HuH-7.5 (cell line): Measurements from ENCODE around the gene WDR70.
A peak's percentile ranks its signal among the peaks of the same experiment; 100 is the strongest.
"Not testable (repeated sequence)": the region's sequence is repeated elsewhere in the genome, so short reads cannot be mapped to it uniquely, and the experiment has no call there.

Experiments used
- DNase-seq: peaks from one replicate; pipeline ENCODE4 v3.0.0; 2011; ENCODE audit warnings: low spot score

WDR70 gene

DNA sequence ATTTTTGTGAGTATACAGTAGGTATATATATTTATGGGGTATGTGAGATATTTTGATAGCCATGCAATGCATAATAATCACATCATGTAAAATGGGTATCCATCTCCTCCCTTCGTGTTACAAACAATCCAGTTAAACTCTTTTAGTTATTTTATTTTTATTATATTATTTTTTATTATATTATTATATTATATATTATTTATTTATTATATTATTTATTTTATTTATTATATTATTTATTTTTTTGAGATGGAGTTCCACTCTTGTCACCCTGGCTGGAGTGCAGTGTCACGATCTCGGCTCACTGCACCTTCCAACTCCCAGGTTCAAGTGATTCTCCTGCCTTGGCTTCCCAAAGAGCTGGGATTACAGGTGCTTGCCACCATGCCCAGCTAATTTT is 138.6 kb downstream of the WDR70 start:
- DNase-seq = no peak

DNA sequence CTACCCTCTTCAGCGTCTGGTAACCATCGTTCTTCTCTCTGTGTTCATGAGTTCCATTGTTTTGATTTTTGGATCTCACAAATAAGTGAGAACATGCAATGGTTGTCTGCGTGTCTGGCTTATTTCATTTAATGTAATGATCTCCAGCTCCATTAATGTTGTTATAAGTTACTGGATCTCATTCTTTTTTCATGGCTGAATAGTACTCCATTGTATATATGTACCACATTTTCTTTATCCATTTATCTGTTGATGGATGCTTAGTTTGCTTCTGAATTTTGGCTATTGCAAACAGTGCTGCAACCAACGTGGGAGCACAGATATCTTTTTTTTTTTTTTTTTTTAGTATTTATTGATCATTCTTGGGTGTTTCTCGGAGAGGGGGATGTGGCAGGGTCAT is 139.2 kb downstream of the WDR70 start:
- DNase-seq = not testable (repeated sequence)

DNA sequence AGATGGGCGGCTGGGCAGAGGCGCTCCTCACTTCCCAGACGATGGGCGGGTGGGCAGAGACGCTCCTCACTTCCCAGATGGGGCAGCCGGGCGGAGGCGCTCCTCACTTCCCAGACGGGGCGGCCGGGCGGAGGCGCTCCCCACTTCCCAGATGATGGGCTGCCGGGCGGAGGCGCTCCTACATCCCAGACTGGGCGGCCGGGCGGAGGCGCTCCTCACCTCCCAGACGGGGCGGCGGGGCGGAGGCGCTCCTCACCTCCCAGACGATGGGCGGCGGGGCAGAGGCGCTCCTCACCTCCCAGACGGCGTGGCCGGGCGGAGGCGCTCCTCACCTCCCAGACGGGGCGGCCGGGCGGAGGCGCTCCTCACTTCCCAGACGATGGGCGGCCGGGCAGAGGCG is 140.2 kb downstream of the WDR70 start:
- DNase-seq = no peak

DNA sequence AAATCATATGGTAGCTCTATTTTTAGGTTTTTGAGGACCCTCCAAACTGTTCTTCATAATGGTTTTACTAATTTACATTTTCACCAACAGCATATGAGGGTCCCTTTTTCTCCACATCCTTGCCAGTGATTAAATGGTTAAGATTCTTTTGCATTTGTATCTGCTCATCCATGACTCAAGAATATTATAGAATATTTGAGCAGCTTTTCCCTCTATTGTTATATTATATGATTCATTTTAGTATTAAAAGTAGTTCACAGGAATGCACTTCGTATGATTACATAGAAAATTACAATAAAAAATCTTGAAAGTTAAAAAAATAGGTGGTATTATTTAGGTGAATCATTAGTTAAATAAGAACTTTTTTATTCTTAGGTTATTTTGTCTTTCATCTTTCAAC is 140.7 kb downstream of the WDR70 start:
- DNase-seq = no peak

DNA sequence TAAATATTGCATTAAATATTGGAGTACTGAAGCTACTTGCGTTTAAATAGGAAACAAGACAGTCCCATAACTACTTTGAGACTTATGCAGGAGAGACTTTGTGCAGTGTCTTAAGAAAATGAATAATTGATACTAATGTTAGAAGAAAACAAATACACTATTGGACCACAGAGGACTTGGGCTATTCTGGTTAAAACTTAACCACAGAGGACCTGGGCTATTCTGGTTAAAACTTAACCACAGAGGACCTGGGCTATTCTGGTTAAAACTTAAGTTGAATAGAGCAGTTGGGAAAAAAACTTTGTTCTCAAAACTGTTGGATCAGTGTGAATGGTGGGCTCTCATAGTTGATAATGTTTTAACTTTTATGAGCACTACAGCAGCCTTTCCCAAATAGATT is 141.7 kb downstream of the WDR70 start:
- no peak for DNase-seq

DNA sequence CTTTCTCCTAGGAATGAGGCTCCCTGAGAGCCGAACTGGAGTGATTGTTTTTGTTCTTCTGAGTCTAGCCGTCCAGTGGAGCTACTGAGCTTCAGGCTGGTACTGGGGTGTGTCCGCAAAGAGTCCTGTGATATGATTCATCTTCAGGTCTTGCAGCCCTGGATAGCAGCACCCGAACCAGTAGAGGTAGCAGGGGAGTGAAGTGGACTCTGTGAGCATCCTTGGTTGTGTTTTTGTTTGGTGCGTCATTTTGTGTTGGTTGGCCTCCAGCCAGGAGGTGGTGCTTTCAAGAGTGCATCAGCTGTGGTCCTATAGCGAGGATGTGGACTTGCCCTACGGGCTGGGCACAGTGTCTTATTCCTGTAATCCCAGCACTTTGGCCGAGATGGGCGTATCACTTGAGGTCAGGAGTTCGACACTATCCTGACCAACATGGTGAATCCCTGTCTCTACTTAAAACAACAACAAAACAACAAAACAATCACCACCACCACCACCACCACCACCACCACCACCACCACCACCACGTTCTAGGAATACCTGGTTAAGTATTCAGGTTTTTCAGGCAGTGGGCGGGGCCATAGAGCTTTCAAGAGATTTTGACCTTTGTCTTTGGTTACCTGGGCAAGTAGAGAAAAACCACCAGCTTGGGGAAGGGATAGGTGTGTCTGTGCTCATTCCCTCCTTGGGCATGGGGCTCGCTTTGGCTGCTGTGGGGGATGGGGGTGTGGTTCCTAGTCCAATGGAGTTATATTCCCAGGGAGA is 154.0 kb downstream of the WDR70 start:
- DNase-seq = no peak

DNA sequence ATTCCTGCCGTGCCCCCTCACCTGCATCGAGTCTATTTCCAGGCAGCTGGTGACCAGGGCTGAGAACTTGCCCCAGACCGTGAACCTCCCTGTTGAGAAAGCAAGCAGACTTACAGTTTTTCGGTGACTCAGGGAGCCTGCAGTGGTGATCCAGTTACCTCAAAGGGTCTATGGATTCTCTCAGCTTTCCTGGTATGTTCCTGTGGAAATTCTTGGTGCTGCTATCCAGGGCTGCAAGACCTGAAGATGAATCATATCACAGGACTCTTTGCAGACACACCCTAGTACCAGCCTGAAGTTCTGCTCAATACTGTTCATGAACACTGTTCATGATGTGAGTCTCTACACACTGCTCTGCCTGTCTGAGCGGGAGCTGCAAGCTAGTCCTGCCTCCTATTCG is 154.7 kb downstream of the WDR70 start:
- no peak for DNase-seq

DNA sequence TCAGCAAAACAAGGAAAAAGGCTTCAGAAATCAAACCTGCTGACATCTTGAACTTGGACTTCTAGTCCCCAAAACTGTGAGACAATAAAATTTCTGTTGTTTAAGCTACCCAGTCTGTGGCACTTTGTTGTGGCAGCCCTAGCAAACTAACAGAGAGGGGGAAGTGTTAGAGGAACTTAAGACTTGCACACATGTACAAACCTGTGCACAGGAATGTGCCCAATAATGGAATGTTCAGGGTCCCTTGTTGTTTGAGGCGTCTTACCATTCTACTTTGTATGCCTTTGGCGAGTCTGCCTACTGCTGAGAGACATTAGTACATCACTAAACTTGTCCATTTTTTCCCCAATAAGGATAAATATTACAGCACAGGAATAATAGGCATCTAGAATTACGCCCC is 160.3 kb downstream of the WDR70 start:
- no peak for DNase-seq

DNA sequence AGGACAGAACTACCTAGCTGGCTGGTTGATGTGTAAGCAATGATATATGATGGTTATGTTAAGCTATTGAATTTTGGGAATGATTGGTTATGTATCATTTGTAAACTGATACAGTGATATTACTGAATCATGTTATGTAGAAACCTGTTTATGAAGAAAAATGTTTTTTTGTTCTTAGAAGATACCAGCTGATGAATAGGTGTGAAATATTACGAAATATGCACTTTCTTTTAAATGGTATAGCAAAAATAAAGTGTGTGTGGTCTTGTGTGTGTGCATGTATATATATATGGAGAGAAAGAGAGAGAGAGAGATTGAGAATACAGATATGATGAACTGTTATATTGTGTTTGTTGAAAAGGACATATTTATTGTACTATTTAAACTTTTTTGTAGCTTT is 164.1 kb downstream of the WDR70 start:
- no peak for DNase-seq

DNA sequence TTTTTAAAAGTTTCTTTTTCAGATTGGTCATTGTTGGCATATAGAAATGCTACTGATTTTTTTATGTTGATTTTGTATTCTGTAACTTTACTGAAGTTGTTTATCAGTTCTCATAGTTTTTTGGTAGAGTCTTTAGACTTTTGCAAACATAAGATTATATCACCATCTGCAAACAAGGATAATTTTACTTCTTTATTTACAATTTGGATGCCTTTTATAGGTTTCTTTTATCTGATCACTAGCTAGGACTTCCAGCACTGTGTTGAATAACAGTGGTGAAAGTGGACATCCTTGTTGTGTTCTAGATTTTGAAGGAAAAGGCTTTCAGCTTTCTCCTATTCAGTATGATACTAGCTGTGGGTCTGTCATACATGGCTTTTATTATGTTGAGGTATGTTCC is 170.3 kb downstream of the WDR70 start:
- no peak for DNase-seq

DNA sequence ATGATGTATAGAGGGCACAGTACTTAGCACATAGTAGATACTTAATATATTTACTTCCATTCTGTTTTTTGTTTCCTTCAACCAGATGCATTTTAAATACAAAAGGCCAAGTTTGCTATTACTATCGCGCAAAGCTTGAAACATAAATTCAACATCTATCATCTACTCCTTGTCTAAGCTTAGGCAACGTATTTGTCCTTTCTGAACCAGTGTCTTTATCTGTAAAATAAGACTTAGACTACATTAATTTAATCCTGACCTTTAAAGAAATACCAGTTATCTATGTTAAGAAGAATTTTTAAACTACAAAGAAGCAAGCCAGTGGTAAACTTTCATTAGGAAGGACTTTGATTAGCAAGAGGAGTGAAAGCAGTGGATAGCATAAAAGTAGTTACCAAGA is 173.0 kb downstream of the WDR70 start:
- DNase-seq = no peak

DNA sequence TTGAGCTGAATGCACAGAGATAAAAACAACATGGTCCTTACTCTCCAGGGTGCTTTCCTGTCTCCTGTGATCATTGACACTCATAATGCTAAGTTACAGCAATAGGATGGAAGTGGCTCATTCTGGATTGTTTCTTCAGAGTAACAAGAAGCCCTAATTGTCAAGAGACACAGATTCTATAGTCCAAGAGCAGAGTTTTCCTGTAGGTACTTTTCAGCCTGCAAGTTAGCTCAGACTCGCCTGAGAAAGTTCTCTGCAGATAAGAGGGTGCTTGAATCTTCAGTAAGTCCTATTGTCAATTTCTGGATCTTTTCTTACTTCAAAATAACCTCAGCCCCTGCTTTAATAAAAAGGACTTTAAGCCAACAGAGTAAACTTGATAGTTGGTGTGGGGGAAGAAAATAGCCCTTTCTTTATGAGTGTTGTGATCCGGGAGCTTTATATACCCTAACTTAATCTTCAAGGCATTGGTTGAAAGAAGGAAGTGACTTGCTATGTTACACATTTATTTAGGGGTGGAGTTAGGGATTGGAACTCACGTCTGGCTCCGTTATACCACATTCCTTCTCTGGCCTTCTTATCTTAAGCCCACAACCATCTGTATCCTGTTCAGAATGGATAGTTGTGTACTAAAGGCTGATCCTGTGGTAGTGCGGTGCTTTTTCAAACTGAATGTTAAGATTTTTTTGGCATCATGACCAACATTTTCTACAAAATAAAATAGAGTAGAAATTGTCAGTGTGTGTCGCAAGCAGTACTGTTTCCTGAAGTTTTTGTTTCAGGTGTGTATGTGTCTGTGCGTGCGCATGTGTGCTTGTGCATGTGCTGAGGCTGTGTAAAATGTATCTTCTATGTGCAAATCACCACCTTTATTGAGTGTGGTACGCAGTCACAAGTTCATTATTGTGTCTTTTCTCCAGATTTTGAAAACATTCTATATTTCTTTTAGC is 173.9 kb downstream of the WDR70 start:
- DNase-seq = peak; percentile 16

DNA sequence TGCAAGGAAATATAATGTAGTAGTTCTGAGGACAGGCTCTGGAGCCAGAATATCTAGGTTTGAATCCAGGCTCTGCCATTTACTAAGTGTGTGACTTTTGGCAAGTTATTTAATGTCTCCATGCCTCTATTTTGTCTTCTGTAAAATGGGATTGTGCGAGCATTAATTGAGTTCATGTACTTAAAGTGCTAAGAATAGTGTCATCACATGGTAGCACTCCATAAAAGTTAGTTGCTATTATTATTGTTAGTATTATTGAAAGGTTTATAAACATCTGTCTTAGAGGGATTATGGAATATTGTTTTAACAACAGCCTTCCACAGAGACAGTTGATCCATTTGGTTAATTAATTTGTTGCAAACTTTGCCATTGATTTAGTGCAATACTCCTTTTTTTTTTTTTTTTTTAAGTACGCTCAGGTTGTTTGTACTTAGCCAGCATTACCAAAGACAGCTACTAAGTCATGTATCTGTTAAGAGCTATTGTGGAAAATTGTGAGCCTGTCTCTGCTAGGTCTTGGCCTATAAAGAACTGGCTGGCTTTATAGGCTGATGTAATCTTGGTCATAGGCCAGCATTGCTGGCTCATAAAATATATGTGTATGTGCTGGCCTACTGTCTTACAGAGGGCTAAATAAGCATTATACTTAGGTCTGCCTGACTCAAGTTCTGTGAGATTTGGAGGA is 174.7 kb downstream of the WDR70 start:
- DNase-seq = no peak

DNA sequence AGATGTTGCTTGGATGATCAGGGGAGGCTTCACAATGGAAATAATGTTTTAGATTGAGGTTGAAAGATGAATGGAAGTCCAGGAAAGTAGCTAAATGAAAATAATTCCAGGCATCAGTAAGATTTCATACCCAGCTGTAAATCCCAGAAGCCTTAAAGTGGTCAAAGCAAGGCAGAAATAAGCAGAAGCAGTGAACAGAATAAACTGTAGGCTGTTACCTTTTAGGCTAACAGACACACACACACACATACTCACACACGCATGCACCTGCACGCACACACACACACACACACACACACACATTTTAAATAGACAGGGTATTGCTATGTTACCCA is 175.3 kb downstream of the WDR70 start:
- no peak for DNase-seq

DNA sequence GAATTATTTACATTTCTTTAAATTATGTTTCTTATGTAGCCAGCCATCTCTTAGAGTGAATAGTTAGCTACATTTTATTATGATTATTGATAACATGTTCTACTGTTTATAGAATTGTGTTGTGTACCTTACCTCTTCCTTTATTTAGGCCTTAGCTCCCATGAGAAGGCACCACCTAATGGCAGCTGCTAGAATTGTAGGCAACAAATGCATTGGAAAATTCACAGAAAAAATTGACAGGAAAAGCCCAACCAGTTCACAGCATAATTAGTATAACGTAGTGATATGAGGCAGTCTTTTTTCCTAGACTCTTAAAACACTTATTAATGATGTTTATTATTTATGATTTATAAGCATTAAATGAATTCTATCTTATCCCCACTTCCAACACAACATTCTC is 175.8 kb downstream of the WDR70 start:
- DNase-seq = peak; percentile 19

DNA sequence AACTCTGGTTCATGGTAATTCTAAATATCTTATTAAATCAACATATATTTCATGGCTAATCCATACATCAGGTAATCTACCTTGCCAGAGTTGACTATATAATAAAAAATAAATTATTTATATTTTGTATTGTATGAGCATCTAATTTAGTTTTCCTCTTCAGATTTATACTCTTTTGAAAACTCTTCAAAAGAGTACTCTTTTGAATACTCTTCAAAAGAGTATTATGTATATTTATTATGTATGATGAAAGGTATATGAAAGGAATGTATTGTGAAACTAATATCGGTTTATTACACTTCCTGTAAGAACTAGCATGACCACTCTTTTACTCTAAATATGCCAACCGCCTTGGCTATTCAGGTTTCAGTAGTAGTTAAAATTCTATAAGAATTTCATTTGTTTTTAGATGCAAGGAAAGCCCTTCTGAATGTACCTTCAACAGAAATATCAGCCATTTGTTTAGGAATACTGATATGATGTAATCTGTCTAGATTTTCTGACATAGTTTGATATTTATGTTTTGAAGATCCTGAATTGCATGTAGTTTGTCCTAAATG is 178.7 kb downstream of the WDR70 start:
- no peak for DNase-seq

DNA sequence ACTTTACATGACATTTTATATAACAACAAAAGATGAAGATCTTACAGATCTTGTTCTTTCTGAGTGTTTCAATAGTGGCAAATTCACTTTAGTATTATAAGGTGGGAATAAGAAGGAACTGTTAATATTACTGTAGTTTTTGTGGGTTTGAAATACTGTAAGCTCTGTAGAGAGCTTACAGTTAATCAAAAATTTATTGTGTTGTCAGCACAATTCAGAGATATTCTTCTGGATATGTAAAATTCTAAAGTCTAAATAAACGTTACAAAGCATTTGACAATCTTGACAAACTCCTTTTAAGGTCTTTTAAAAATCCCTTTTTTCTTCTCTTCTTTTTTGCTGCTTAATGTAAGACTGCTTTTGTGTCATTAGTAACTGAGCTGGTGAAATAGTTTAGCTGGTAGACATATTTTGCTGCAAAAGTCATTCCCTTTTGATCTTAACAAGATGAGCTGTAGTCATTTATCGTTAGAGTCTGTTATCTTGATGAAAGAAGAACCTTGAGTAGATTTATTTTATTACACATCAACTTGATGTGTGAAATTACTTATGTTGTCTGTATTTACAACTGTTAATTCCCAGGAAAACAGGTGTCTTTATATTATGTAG is 186.0 kb downstream of the WDR70 start:
- no peak for DNase-seq

DNA sequence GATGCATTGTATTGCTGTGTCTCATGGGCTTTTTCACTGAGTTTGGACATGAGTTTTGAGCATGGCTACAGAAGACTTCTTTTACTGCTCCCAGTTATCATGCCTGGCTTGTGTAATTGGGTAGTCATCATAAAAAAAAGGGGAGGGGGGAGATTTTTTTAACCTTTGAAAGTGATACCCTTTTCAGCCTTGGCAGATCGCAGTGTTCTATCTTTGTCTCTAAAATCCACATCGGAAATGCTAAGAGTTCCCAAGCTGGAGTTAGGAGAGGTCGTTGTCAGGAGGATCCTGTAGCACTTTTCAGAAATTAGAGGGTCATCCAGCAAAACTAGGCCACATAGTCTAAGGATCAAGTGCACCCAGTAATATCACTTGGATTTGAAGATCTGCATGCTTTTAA is 188.4 kb downstream of the WDR70 start:
- no peak for DNase-seq

DNA sequence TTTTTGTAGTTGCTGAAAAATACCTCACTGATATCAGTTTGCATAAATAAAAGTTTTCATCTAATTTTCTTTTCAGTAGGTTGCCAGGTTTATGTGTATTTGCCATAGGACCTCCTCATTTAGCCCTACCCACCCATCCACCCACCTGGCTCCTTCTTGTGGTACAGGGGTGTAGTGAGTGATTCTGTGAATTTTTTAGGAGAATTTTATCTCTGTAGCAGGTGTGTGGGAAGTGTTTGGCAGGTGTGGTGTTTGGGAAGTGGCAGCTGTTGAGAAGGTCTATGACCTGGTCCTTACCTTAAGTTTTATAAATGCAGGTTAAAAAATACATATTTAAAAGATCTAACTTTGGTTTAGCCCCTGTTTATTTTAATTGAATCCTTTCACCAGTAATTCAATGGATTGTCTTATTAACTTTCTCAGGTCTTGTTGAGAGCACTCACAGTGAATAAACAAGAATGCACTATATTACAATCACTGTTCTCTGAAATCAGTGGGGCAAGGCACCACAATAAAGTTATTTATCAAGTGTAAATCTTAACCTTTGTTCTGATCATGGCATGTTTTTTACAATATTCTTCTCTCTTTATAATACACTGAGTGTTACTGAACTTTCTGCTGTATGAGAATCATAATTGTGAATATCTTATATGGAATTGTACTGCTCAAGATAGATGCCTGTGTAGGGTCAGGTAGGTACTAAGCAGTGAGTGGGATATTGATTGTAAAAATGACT is 189.1 kb downstream of the WDR70 start:
- no peak for DNase-seq

DNA sequence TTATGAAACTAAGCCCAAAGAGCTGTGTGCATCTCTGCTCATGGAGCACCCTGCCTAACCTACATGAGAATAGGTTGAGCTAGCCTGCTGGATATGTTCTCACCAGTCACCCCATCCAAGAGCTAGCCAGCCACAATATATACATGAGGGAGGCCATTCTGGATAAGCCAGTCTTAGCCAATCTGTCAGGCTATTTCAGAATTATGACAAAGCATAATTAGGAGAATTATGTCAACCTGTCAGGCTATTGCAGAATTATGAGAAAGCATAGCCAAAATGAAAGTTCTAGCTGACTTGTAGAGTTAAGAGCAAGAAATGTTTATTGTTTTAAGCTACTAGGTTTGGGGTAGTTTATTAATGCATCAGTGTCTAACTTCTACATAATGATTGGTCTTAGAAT is 189.8 kb downstream of the WDR70 start:
- no peak for DNase-seq

DNA sequence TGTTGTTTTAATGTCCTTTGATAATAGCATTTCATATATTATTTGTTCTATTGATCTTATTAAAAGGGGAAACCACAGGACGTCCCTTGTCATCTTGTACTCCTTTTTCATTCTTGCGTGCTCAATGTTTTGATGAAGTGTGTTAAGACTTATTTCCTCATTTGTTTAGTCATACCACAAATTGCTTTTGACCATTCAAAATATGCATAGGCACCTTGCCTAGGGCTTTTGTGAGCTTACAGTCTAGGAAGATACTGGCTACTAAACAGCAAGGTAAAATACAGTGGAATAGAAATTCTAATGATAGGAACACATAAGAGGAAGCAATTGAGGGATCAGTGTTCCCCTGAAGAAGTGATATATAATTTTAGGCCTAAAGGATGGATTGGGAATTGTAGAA is 190.3 kb downstream of the WDR70 start:
- DNase-seq = no peak

DNA sequence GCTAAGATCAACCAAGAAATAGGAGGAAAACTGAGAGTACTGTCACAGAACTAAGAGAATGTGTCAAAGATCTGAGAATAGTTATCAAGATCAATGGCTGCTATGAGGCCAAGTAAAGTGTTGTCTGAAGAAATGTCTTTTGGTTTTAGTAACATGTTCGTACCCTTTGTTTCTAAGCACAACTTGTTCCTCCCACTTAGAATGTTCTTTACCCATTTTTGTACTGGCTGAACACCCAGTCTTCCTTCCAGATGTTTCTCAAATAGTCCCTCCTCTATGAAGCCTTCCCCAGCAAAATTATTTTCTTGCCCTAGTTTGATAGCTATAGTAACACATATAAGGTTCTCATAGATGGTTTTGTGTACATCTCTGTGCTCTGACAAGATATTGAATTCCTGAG is 191.5 kb downstream of the WDR70 start:
- DNase-seq = no peak
